GM23338 (cell line): ENCODE measurements around the gene TRIO. TPM values are rescaled to one million over a fixed set of nuclear protein-coding genes. Genes with fewer than 3 reads are reported as not detected.
A peak's percentile ranks its signal among the peaks of the same experiment; 100 is the strongest.

ENCODE experiments used
- ATAC-seq: fragments of 200-7000 bp; cut with Tn5 transposase; 3 replicates; pipeline ENCODE4 v1.9.1; 2020
- DNase-seq: peaks from one replicate; pipeline ENCODE4 v3.0.0-alpha.2; 2015; ENCODE audit warnings: low spot score
- H2AFZ ChIP-seq: fragments of 200-600 bp; sonication (generic); 2 replicates; pipeline ENCODE4 v1.8.0; 2016; ENCODE audit warnings: antibody characterized with exemption, mild to moderate bottlenecking, moderate library complexity
- H3F3A ChIP-seq: fragments of 200-600 bp; sonication (generic); replicated peaks from 2 replicates; pipeline ENCODE4 v1.8.0; 2017; ENCODE audit warnings: antibody characterized with exemption, mixed run types, low read depth
- H3K27ac ChIP-seq: fragments of 200-600 bp; sonication (generic); 2 replicates; pipeline ENCODE4 v1.6.1; 2016; ENCODE audit warnings: low read depth
- H3K27me3 ChIP-seq: fragments of 200-600 bp; sonication (generic); 2 replicates; pipeline ENCODE4 v1.8.0; 2016; ENCODE audit warnings: mild to moderate bottlenecking, mixed run types, moderate library complexity; ENCODE audit not compliant: insufficient read depth
- H3K36me3 ChIP-seq: fragments of 200-600 bp; sonication (generic); 2 replicates; pipeline ENCODE4 v1.8.0; 2016; ENCODE audit warnings: mild to moderate bottlenecking; ENCODE audit not compliant: insufficient read depth
- H3K4me1 ChIP-seq: fragments of 200-600 bp; sonication (generic); 2 replicates; pipeline ENCODE4 v1.8.0; 2016; ENCODE audit warnings: mild to moderate bottlenecking, moderate library complexity; ENCODE audit not compliant: insufficient read depth
- H3K4me2 ChIP-seq: fragments of 200-600 bp; sonication (generic); 2 replicates; pipeline ENCODE4 v1.7.1; 2017; ENCODE audit warnings: mixed run types
- H3K4me3 ChIP-seq: fragments of 200-600 bp; sonication (generic); 2 replicates; pipeline ENCODE4 v1.6.1; 2016; ENCODE audit warnings: mixed run types
- H3K79me2 ChIP-seq: fragments of 200-600 bp; sonication (generic); replicated peaks from 2 replicates; pipeline ENCODE4 v1.8.0; 2017; ENCODE audit warnings: mild to moderate bottlenecking; ENCODE audit not compliant: insufficient read depth
- H3K9me2 ChIP-seq: fragments of 200-600 bp; sonication (generic); 2 replicates; pipeline ENCODE4 v1.8.0; 2017; ENCODE audit not compliant: insufficient read depth
- H4K20me1 ChIP-seq: fragments of 200-600 bp; sonication (generic); replicated peaks from 2 replicates; pipeline ENCODE4 v1.8.0; 2017; ENCODE audit warnings: mild to moderate bottlenecking; ENCODE audit not compliant: insufficient read depth
- H3K27ac Mint-ChIP-seq: 2 replicates; pipeline ENCODE4 v1.8.0; 2020; ENCODE audit warnings: inconsistent platforms, mild to moderate bottlenecking, moderate library complexity, mixed read lengths
- H3K27me3 Mint-ChIP-seq: 3 replicates; pipeline ENCODE4 v1.8.0; 2022; ENCODE audit warnings: low read depth, mild to moderate bottlenecking, moderate library complexity, mixed read lengths, inconsistent platforms; ENCODE audit not compliant: insufficient read depth, poor library complexity
- H3K36me3 Mint-ChIP-seq: 3 replicates; pipeline ENCODE4 v1.8.0; 2021; ENCODE audit warnings: low read depth, mild to moderate bottlenecking, inconsistent platforms, moderate library complexity, mixed read lengths
- H3K4me1 Mint-ChIP-seq: 3 replicates; pipeline ENCODE4 v1.8.0; 2020; ENCODE audit warnings: mild to moderate bottlenecking, inconsistent platforms, mixed read lengths
- H3K4me3 Mint-ChIP-seq: 3 replicates; pipeline ENCODE4 v1.8.0; 2021; ENCODE audit warnings: moderate library complexity, mild to moderate bottlenecking, inconsistent platforms, mixed read lengths
- H3K9me3 Mint-ChIP-seq: 3 replicates; pipeline ENCODE4 v1.8.0; 2020; ENCODE audit warnings: moderate library complexity, mild to moderate bottlenecking, inconsistent platforms, mixed read lengths
- CREB1 ChIP-seq: fragments of 250-450 bp; sonication (Bioruptor Pico); IDR thresholded peaks from 2 replicates; pipeline ENCODE4 v1.5.0; 2020; ENCODE audit warnings: low read depth, mild to moderate bottlenecking, moderate library complexity
- CTCF ChIP-seq, 2 experiments: fragments of 200-600 bp in 1 of 2; sonication (generic) in 1 of 2; conservative IDR thresholded peaks; 2 replicates each; pipeline versions ENCODE4 v1.5.1 to v1.6.1; 2016 to 2017; ENCODE audit warnings: antibody characterized with exemption in 2 of 2, low read depth in 2 of 2, mild to moderate bottlenecking in 2 of 2, moderate library complexity in 1 of 2
- ETS1 ChIP-seq: IDR thresholded peaks from 2 replicates; pipeline ENCODE4 v1.6.1; 2016; ENCODE audit warnings: antibody characterized with exemption
- EZH2 ChIP-seq: fragments of 200-600 bp; sonication (generic); IDR thresholded peaks from one replicate; pipeline ENCODE4 v1.8.0; 2017; ENCODE audit warnings: antibody characterized with exemption, mild to moderate bottlenecking, low read depth; ENCODE audit not compliant: unreplicated experiment
- JUNB ChIP-seq: IDR thresholded peaks from one replicate; pipeline ENCODE4 v1.6.1; 2016; ENCODE audit warnings: antibody characterized with exemption; ENCODE audit not compliant: unreplicated experiment
- NANOG ChIP-seq: IDR thresholded peaks from 2 replicates; pipeline ENCODE4 v1.6.1; 2016; ENCODE audit warnings: antibody characterized with exemption, borderline replicate concordance
- POLR2AphosphoS5 ChIP-seq: IDR thresholded peaks from 2 replicates; pipeline ENCODE4 v1.6.1; 2016; ENCODE audit warnings: antibody characterized with exemption, low read depth
- STAT1 ChIP-seq: IDR thresholded peaks from one replicate; pipeline ENCODE4 v1.6.1; 2016; ENCODE audit warnings: antibody characterized with exemption; ENCODE audit not compliant: unreplicated experiment
- ZNF114 ChIP-seq: fragments of 250-450 bp; sonication (Bioruptor Pico); IDR thresholded peaks from 2 replicates; pipeline ENCODE4 v1.5.0; 2020; ENCODE audit warnings: mild to moderate bottlenecking, moderate library complexity
- ZNF331 ChIP-seq: fragments of 250-450 bp; sonication (Bioruptor Pico); IDR thresholded peaks from 2 replicates; pipeline ENCODE4 v1.5.0; 2020; ENCODE audit warnings: low read depth, mild to moderate bottlenecking, moderate library complexity
- ZNF462 ChIP-seq: fragments of 250-450 bp; sonication (Bioruptor Pico); IDR thresholded peaks from 2 replicates; pipeline ENCODE4 v1.5.0; 2020; ENCODE audit warnings: mild to moderate bottlenecking, moderate library complexity
- polyA plus RNA-seq: library from polyadenylated mRNA; unstranded; fragments of >200 nt; fragmentation: Nextera tagmentation; extraction: Ambion mirVana; gene quantifications from 2 replicates; pipeline ENCODE4 v1.2.1, GENCODE V29; 2016
- total RNA-seq: library from RNA; depleted of rRNA; stranded (reverse); fragments of >200 nt; shearing (Covaris generic); gene quantifications from 2 replicates; pipeline ENCODE4 v1.2.3, GENCODE V29; 2014

The TRIO gene
- total and polyA plus RNA-seq, 2 experiments from 2014 or later = 13.8 to 113 TPM

GRCh38 chr5:14100281-14100680, 42.9 kb upstream of the TRIO start (continued):
- no peak for TF ChIP-seq EZH2
- TF ChIP-seq POLR2AphosphoS5 = no peak
- TF ChIP-seq CREB1 (CRISPR knock-in tag) = no peak
- TF ChIP-seq STAT1 = no peak
- no peak for TF ChIP-seq ETS1
- no peak for TF ChIP-seq ZNF462 (CRISPR knock-in tag)

- DNase-seq (peak; percentile 71), ATAC-seq (peak; percentile 90)
- H3K4me3 Mint-ChIP-seq = no peak overlapping the region
- TF ChIP-seq JUNB = no peak
- no peak for TF ChIP-seq CTCF (conservative IDR thresholded peaks at IDR 0.05; ENCODE audit: low read depth in 2 of 2)
- TF ChIP-seq NANOG = no peak
- no peak for TF ChIP-seq ETS1
- no peak for TF ChIP-seq ZNF114 (CRISPR knock-in tag)
- TF ChIP-seq CREB1 (CRISPR knock-in tag) = no peak
- TF ChIP-seq STAT1 = no peak
- TF ChIP-seq POLR2AphosphoS5 = no peak
- TF ChIP-seq ZNF331 (CRISPR knock-in tag) = no peak
- no peak for TF ChIP-seq EZH2
These were observed 41.2 kb upstream of the TRIO start for GRCh38 chr5:14101922-14102321.

More at GRCh38 chr5:14101922-14102321, 41.2 kb upstream of the TRIO start:
- H3K27ac ChIP-seq = no peak overlapping the region
- Mint-ChIP-seq H3K9me3 (peaks cover 15% of the 10 kb centered on the region; the same call in 2 of the 3 replicates), H3K27ac (no peak overlapping the region), H3K4me1 (peaks cover 2% of the 10 kb centered on the region; the same call in 2 of the 3 replicates), H3K36me3 (peaks cover 9% of the 10 kb centered on the region; the same call in 1 of the 3 replicates), H3K27me3 (no peaks in the 10 kb centered on the region)
- H3K4me2 ChIP-seq = no peak overlapping the region
- H3K4me3 ChIP-seq = no peak overlapping the region
- H3F3A ChIP-seq = no peaks in the 10 kb centered on the region
- H3K4me1 ChIP-seq = no peaks in the 10 kb centered on the region
- no peaks in the 10 kb centered on the region for H3K9me2 ChIP-seq
- no peaks in the 10 kb centered on the region for H3K27me3 ChIP-seq
- no peaks in the 10 kb centered on the region for H4K20me1 ChIP-seq
- H2AFZ ChIP-seq = peak overlapping the region; percentile 12
- no peaks in the 10 kb centered on the region for H3K36me3 ChIP-seq
- no peaks in the 10 kb centered on the region for H3K79me2 ChIP-seq
